HuH-7.5 (cell line): ENCODE data around the gene CCDC30.
"Not testable (repeated sequence)": the region's sequence is repeated elsewhere in the genome, so short reads cannot be mapped to it uniquely, and the experiment has no call there.

ENCODE experiments used
- DNase-seq: peaks from one replicate; pipeline ENCODE4 v3.0.0; 2011; ENCODE audit warnings: low spot score

CCDC30 gene

GRCh38 chr1:42529724-42530181, 66.7 kb downstream of the CCDC30 start:
- DNase-seq: no peak

- no peak for DNase-seq
Observed at GRCh38 chr1:42531043-42531442, 68.0 kb downstream of the CCDC30 start.

- DNase-seq: no peak
Observed at GRCh38 chr1:42533101-42533863, 70.2 kb downstream of the CCDC30 start.

GRCh38 chr1:42541104-42541503, 78.0 kb downstream of the CCDC30 start:
- DNase-seq: no peak

- DNase-seq: no peak
Observed at GRCh38 chr1:42551180-42551579, 88.1 kb downstream of the CCDC30 start.

GRCh38 chr1:42551590-42551989, 88.5 kb downstream of the CCDC30 start:
- no peak for DNase-seq

GRCh38 chr1:42552636-42553035, 89.5 kb downstream of the CCDC30 start:
- DNase-seq: no peak

GRCh38 chr1:42557230-42557851, 94.3 kb downstream of the CCDC30 start:
- DNase-seq: no peak

- DNase-seq: no peak
Observed at GRCh38 chr1:42567038-42567437, 104.0 kb downstream of the CCDC30 start.

- DNase-seq: no peak
Observed at GRCh38 chr1:42576935-42577334, 113.8 kb downstream of the CCDC30 start.

GRCh38 chr1:42586016-42586415, 122.9 kb downstream of the CCDC30 start:
- no peak for DNase-seq

- no peak for DNase-seq
Observed at GRCh38 chr1:42587753-42588152, 124.7 kb downstream of the CCDC30 start.

- no peak for DNase-seq
Observed at GRCh38 chr1:42592811-42593210, 129.7 kb downstream of the CCDC30 start.

GRCh38 chr1:42593486-42594100, 130.5 kb downstream of the CCDC30 start:
- DNase-seq: no peak

GRCh38 chr1:42601472-42601871, 138.4 kb downstream of the CCDC30 start:
- DNase-seq: no peak

- DNase-seq: no peak
Observed at GRCh38 chr1:42613803-42614131, 150.7 kb downstream of the CCDC30 start.

- DNase-seq: no peak
Observed at GRCh38 chr1:42618866-42619265, 155.8 kb downstream of the CCDC30 start.

- no peak for DNase-seq
Observed at GRCh38 chr1:42620307-42620706, 157.2 kb downstream of the CCDC30 start.

- DNase-seq: not testable (repeated sequence)
Observed at GRCh38 chr1:42621180-42621579, 158.1 kb downstream of the CCDC30 start.

GRCh38 chr1:42627205-42627604, 164.1 kb downstream of the CCDC30 start:
- DNase-seq: not testable (repeated sequence)

- DNase-seq: no peak
Observed at GRCh38 chr1:42639116-42639515, 176.0 kb downstream of the CCDC30 start.

- DNase-seq: no peak
Observed at GRCh38 chr1:42646056-42646455, 183.0 kb downstream of the CCDC30 start.

- DNase-seq: no peak
Observed at GRCh38 chr1:42657201-42657600, 194.1 kb downstream of the CCDC30 start.
